CD14-positive monocyte (primary cell): ENCODE results near the gene DSCAML1. TPM values are rescaled to one million over a fixed set of nuclear protein-coding genes. Genes with fewer than 3 reads are reported as not detected.

Source experiments
- DNase-seq, 3 donors: peaks; one replicate each; pipeline ENCODE4 v3.0.0-alpha.2; 2011 to 2022
- H2AFZ ChIP-seq: 2 replicates; pipeline ENCODE4 v1.6.0; 2012; ENCODE audit warnings: mild to moderate bottlenecking, low read depth, low read length, inconsistent platforms; ENCODE audit not compliant: insufficient read depth, poor library complexity, severe bottlenecking
- H3K27ac ChIP-seq, 2 donors: 1 replicate in 1 of 2; 2 replicates in 1 of 2; pipeline ENCODE4 v1.5.1; 2012 to 2013; ENCODE audit warnings: low read length in 2 of 2, control low read depth in 1 of 2, inconsistent platforms in 1 of 2, low read depth in 1 of 2, mild to moderate bottlenecking in 1 of 2
- H3K27me3 ChIP-seq, 2 donors: one replicate each; pipeline versions ENCODE4 v1.6.0 to v1.6.1; 2011 to 2013; ENCODE audit warnings: low read length in 2 of 2; ENCODE audit not compliant: control insufficient read depth in 2 of 2, insufficient read depth in 2 of 2
- H3K36me3 ChIP-seq, 2 donors: replicated peaks in 1 of 2; 1 replicate in 1 of 2; 2 replicates in 1 of 2; pipeline versions ENCODE4 v1.5.1 to v1.6.1; 2012 to 2013; ENCODE audit warnings: low read length in 2 of 2, control low read depth in 1 of 2, inconsistent platforms in 1 of 2, mild to moderate bottlenecking in 1 of 2; ENCODE audit not compliant: insufficient read depth in 2 of 2, control insufficient read depth in 1 of 2
- H3K4me1 ChIP-seq, 2 donors: 1 replicate in 1 of 2; 2 replicates in 1 of 2; pipeline versions ENCODE4 v1.5.1 to v1.6.1; 2012 to 2013; ENCODE audit warnings: low read length in 2 of 2, control low read depth in 1 of 2, inconsistent platforms in 1 of 2, mild to moderate bottlenecking in 1 of 2, moderate library complexity in 1 of 2; ENCODE audit not compliant: insufficient read depth in 2 of 2, control insufficient read depth in 1 of 2
- H3K4me2 ChIP-seq: replicated peaks from 2 replicates; pipeline ENCODE3; 2012; ENCODE audit warnings: low read length, moderate library complexity, mild to moderate bottlenecking; ENCODE audit not compliant: poor library complexity, severe bottlenecking; ENCODE audit errors: extremely low read depth
- H3K4me3 ChIP-seq, 3 experiments: fragments of 200-600 bp in 1 of 3; sonication (generic) in 1 of 3; replicated peaks in 1 of 3; 1 replicate in 2 of 3; 2 replicates in 1 of 3; pipeline ENCODE4 v1.5.1; 2011 to 2013; ENCODE audit warnings: low read length in 3 of 3, mild to moderate bottlenecking in 3 of 3, control low read depth in 2 of 3, low read depth in 2 of 3, inconsistent platforms in 1 of 3, moderate library complexity in 1 of 3
- H3K79me2 ChIP-seq: 2 replicates; pipeline ENCODE4 v1.6.0; 2012; ENCODE audit warnings: mild to moderate bottlenecking, control low read depth, inconsistent platforms, low read length, moderate library complexity; ENCODE audit not compliant: insufficient read depth
- H3K9ac ChIP-seq: 2 replicates; pipeline ENCODE4 v1.6.0; 2017; ENCODE audit warnings: low read length, mild to moderate bottlenecking; ENCODE audit not compliant: insufficient read depth, poor library complexity, severe bottlenecking
- H3K9me3 ChIP-seq, 2 donors: replicated peaks in 1 of 2; 1 replicate in 1 of 2; 2 replicates in 1 of 2; pipeline versions ENCODE4 v1.5.1 to v1.6.1; 2012 to 2013; ENCODE audit warnings: low read length in 2 of 2, control low read depth in 1 of 2; ENCODE audit not compliant: control insufficient read depth in 1 of 2, insufficient read depth in 1 of 2
- H4K20me1 ChIP-seq: 2 replicates; pipeline ENCODE4 v1.6.0; 2012; ENCODE audit warnings: mild to moderate bottlenecking, low read length, control low read depth, moderate library complexity; ENCODE audit not compliant: insufficient read depth
- H3K27ac Mint-ChIP-seq, 7 donors: one replicate each; pipeline ENCODE4 v1.8.0; 2020; ENCODE audit warnings: mild to moderate bottlenecking in 7 of 7, mixed read lengths in 7 of 7, moderate library complexity in 6 of 7, inconsistent platforms in 2 of 7
- H3K27me3 Mint-ChIP-seq, 3 donors: one replicate each; pipeline ENCODE4 v1.8.0; 2021 to 2022; ENCODE audit warnings: low read depth in 3 of 3, mild to moderate bottlenecking in 3 of 3, mixed read lengths in 3 of 3, moderate library complexity in 3 of 3, inconsistent platforms in 1 of 3
- H3K36me3 Mint-ChIP-seq, 2 donors: one replicate each; pipeline ENCODE4 v1.8.0; 2020; ENCODE audit warnings: mixed read lengths in 2 of 2, inconsistent platforms in 1 of 2, mild to moderate bottlenecking in 1 of 2
- H3K4me1 Mint-ChIP-seq: one replicate; pipeline ENCODE4 v1.8.0; 2020; ENCODE audit warnings: mild to moderate bottlenecking, mixed read lengths
- H3K4me3 Mint-ChIP-seq, 2 donors: one replicate each; pipeline ENCODE4 v1.8.0; 2020; ENCODE audit warnings: mild to moderate bottlenecking in 2 of 2, mixed read lengths in 2 of 2, moderate library complexity in 1 of 2
- H3K9me3 Mint-ChIP-seq, 7 donors: one replicate each; pipeline ENCODE4 v1.8.0; 2020 to 2022; ENCODE audit warnings: mixed read lengths in 7 of 7, mild to moderate bottlenecking in 6 of 7, moderate library complexity in 6 of 7, inconsistent platforms in 2 of 7
- CTCF ChIP-seq: fragments of 200-600 bp; IDR thresholded peaks from one replicate; pipeline ENCODE4 v1.8.0; 2022; ENCODE audit warnings: antibody characterized with exemption, mild to moderate bottlenecking
- WGBS: methylation state at CpG from one replicate; pipeline ENCODE4 v1.1.5; 2013; ENCODE audit warnings: missing lambda C conversion rate; ENCODE audit not compliant: insufficient coverage; 5-methylcytosine and 5-hydroxymethylcytosine counted together
- intact Hi-C, 2 donors: fragments of 100-400 bp; cut with micrococcal nuclease; formaldehyde crosslinking; loops; one replicate each; pipeline versions ENCODE4 v1.15.0 to v1.15.1; 2023
- polyA plus RNA-seq, 3 donors: library from polyadenylated mRNA; depleted of rRNA in 1 of 3; unstranded in 2 of 3; stranded (reverse) in 1 of 3; fragments of 300-500 nt in 2 of 3; fragments of >200 nt in 1 of 3; fragmentation: Illumina TruSeq in 2 of 3; gene quantifications; 1 replicate in 2 of 3; 2 replicates in 1 of 3; pipeline ENCODE4 v1.2.3, GENCODE V29; 2012 to 2021

The DSCAML1 gene
- polyA plus RNA-seq, 3 donors, result not detected

- Histone ChIP-seq H3K4me1 (no peaks in the 10 kb centered on the region), H3K27me3 (peaks cover 0 to 6% of the 10 kb centered on the region in 2 donors), H3K36me3 (no peaks in the 10 kb centered on the region), H3K9me3 (no peaks in the 10 kb centered on the region), H3K9ac (no peak overlapping the region), H3K4me2 (no peak overlapping the region), H2AFZ (no peak overlapping the region), H3K27ac (no peak overlapping the region), H3K4me3 (no peak overlapping the region), H4K20me1 (no peaks in the 10 kb centered on the region), H3K79me2 (no peaks in the 10 kb centered on the region)
- TF ChIP-seq CTCF, result no peak
- DNase-seq, result no peak
- Mint-ChIP-seq H3K4me3 (no peak overlapping the region), H3K36me3 (no peaks in the 10 kb centered on the region), H3K4me1 (no peaks in the 10 kb centered on the region), H3K27ac (no peak overlapping the region), H3K27me3 (peaks cover 2 to 8% (median 8%) of the 10 kb centered on the region in 3 donors), H3K9me3 (no peaks in the 10 kb centered on the region)
- intact Hi-C loops, result no loop called here
- WGBS, result 93% methylated on average over 6 of the region's 11 CpGs
These were observed 299.6 kb downstream of the DSCAML1 start for GRCh38 chr11:117497206-117497951.

GRCh38 chr11:117495357-117495756, 301.7 kb downstream of the DSCAML1 start:
- Histone ChIP-seq H4K20me1 (no peaks in the 10 kb centered on the region), H3K36me3 (no peaks in the 10 kb centered on the region), H3K4me3 (no peak overlapping the region), H3K9me3 (no peaks in the 10 kb centered on the region), H3K4me1 (no peaks in the 10 kb centered on the region), H3K79me2 (no peaks in the 10 kb centered on the region), H3K27me3 (peaks cover 0 to 9% of the 10 kb centered on the region in 2 donors), H3K9ac (no peak overlapping the region), H2AFZ (no peak overlapping the region), H3K4me2 (no peak overlapping the region), H3K27ac (no peak overlapping the region)
- Mint-ChIP-seq H3K9me3 (no peaks in the 10 kb centered on the region), H3K27me3 (peaks cover 6 to 15% (median 14%) of the 10 kb centered on the region in 3 donors), H3K4me1 (peaks cover 2% of the 10 kb centered on the region), H3K4me3 (no peak overlapping the region), H3K36me3 (no peaks in the 10 kb centered on the region), H3K27ac (no peak overlapping the region)
- intact Hi-C loops, result no loop called here
- no peak for TF ChIP-seq CTCF
- no peak for DNase-seq
- 81% methylated on average over 5 of the region's 6 CpGs for WGBS
